ENCODE results near the gene CALML4. TPM values are rescaled to one million over a fixed set of nuclear protein-coding genes. Genes with fewer than 3 reads are reported as not detected.
"Not testable (repeated sequence)": the region's sequence is repeated elsewhere in the genome, so short reads cannot be mapped to it uniquely, and the experiment has no call there.

Gene CALML4
- total and polyA plus RNA-seq, 4 donors: 10.4 to 21.7 (median 14.4) TPM

GRCh38 chr15:68217341-68217740 is 12.2 kb upstream of the CALML4 start:
- Histone ChIP-seq H3K4me3 (no peak overlapping the region), H3K27me3 (ENCODE audit: control insufficient read depth in 3 of 3, insufficient read depth in 3 of 3, low read length in 2 of 3) (no peaks in the 10 kb centered on the region), H3K36me3 (ENCODE audit: control insufficient read depth in 4 of 4, insufficient read depth in 4 of 4, low read length in 4 of 4) (peaks cover 0 to 6% (median 5%) of the 10 kb centered on the region in 4 donors), H3K9ac (ENCODE audit: insufficient read depth in 1 of 2, low read length in 2 of 2) (no peak overlapping the region), H3K9me3 (ENCODE audit: control insufficient read depth in 4 of 4, insufficient read depth in 3 of 4, low read length in 3 of 4) (no peaks in the 10 kb centered on the region), H3K27ac (ENCODE audit: low read depth in 1 of 2, low read length in 1 of 2) (no peak overlapping the region), H3K4me1 (ENCODE audit: control insufficient read depth in 5 of 5, insufficient read depth in 5 of 5, low read length in 5 of 5) (peaks cover 0 to 3% (median 0%) of the 10 kb centered on the region in 5 donors)
- ATAC-seq (ENCODE audit: insufficient read depth, low FRiP score) (no peak), DNase-seq (no peak)
- TF ChIP-seq, protein P1, sequence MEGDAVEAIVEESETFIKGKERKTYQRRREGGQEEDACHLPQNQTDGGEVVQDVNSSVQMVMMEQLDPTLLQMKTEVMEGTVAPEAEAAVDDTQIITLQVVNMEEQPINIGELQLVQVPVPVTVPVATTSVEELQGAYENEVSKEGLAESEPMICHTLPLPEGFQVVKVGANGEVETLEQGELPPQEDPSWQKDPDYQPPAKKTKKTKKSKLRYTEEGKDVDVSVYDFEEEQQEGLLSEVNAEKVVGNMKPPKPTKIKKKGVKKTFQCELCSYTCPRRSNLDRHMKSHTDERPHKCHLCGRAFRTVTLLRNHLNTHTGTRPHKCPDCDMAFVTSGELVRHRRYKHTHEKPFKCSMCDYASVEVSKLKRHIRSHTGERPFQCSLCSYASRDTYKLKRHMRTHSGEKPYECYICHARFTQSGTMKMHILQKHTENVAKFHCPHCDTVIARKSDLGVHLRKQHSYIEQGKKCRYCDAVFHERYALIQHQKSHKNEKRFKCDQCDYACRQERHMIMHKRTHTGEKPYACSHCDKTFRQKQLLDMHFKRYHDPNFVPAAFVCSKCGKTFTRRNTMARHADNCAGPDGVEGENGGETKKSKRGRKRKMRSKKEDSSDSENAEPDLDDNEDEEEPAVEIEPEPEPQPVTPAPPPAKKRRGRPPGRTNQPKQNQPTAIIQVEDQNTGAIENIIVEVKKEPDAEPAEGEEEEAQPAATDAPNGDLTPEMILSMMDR (IDR thresholded peaks at IDR 0.05; ENCODE audit: control extremely low read depth, extremely low read depth): no peak
- 88 to 92% methylated on average over 4 of the region's 4 CpGs for WGBS, 2 donors

DNA sequence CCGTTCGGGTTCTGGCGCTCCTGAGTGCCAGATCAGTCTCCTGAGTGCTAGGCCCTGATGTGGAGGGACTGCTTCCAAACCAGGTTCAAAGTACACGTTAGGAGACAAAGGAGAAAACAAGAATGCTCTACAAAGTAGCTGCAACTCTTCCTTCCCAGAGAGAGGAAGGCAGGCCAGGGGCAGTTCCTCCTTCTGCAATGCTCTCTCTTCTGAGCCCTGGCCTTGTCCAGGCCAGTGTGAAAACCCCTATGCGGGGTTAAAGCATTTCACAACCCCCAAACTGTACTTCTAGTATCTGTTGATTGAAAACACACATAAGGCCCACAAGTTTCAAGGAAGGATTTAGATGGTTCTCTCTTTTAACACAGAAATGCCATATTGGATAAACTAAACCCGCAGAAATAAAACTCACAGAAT is 9.7 kb upstream of the CALML4 start:
- H3K27me3 ChIP-seq (ENCODE audit: control insufficient read depth in 3 of 3, insufficient read depth in 3 of 3, low read length in 2 of 3): no peaks in the 10 kb centered on the region
- no peak overlapping the region for H3K9ac ChIP-seq (ENCODE audit: insufficient read depth in 1 of 2, low read length in 2 of 2)
- no peak for DNase-seq
- H3K9me3 ChIP-seq (ENCODE audit: control insufficient read depth in 4 of 4, insufficient read depth in 3 of 4, low read length in 3 of 4): no peaks in the 10 kb centered on the region
- ATAC-seq (ENCODE audit: insufficient read depth, low FRiP score): no peak
- peaks cover 0 to 6% (median 5%) of the 10 kb centered on the region in 4 donors for H3K36me3 ChIP-seq (ENCODE audit: control insufficient read depth in 4 of 4, insufficient read depth in 4 of 4, low read length in 4 of 4)
- 69 to 76% methylated on average over 6 of the region's 6 CpGs for WGBS, 2 donors
- H3K4me1 ChIP-seq (ENCODE audit: control insufficient read depth in 5 of 5, insufficient read depth in 5 of 5, low read length in 5 of 5): peaks cover 0 to 6% (median 2%) of the 10 kb centered on the region in 5 donors
- TF ChIP-seq, protein P1 (IDR thresholded peaks at IDR 0.05; ENCODE audit: control extremely low read depth, extremely low read depth): no peak
- H3K4me3 ChIP-seq: no peak overlapping the region
- H3K27ac ChIP-seq (ENCODE audit: low read depth in 1 of 2, low read length in 1 of 2): no peak overlapping the region

- 96 to 97% methylated on average over 17 of the region's 17 CpGs for WGBS, 2 donors
Observed at GRCh38 chr15:68213991-68214837, 9.1 kb upstream of the CALML4 start.

GRCh38 chr15:68213491-68213845 is 8.3 kb upstream of the CALML4 start:
- not testable (repeated sequence) for H3K4me1 ChIP-seq (ENCODE audit: control insufficient read depth in 5 of 5, insufficient read depth in 5 of 5, low read length in 5 of 5); DNase-seq; H3K27ac ChIP-seq (ENCODE audit: low read depth in 1 of 2, low read length in 1 of 2); H3K9ac ChIP-seq (ENCODE audit: insufficient read depth in 1 of 2, low read length in 2 of 2); H3K27me3 ChIP-seq (ENCODE audit: control insufficient read depth in 3 of 3, insufficient read depth in 3 of 3, low read length in 2 of 3); H3K9me3 ChIP-seq (ENCODE audit: control insufficient read depth in 4 of 4, insufficient read depth in 3 of 4, low read length in 3 of 4); H3K4me3 ChIP-seq; H3K36me3 ChIP-seq (ENCODE audit: control insufficient read depth in 4 of 4, insufficient read depth in 4 of 4, low read length in 4 of 4); ATAC-seq (ENCODE audit: insufficient read depth, low FRiP score)
- WGBS, 2 donors: 96 to 99% methylated on average over 6 of the region's 6 CpGs

More at GRCh38 chr15:68213991-68214837, 9.1 kb upstream of the CALML4 start:
- DNase-seq (no peak), ATAC-seq (ENCODE audit: insufficient read depth, low FRiP score) (no peak)
- Histone ChIP-seq H3K9me3 (ENCODE audit: control insufficient read depth in 4 of 4, insufficient read depth in 3 of 4, low read length in 3 of 4) (no peaks in the 10 kb centered on the region), H3K27ac (ENCODE audit: low read depth in 1 of 2, low read length in 1 of 2) (no peak overlapping the region), H3K4me1 (ENCODE audit: control insufficient read depth in 5 of 5, insufficient read depth in 5 of 5, low read length in 5 of 5) (peaks cover 0 to 6% (median 2%) of the 10 kb centered on the region in 5 donors), H3K27me3 (ENCODE audit: control insufficient read depth in 3 of 3, insufficient read depth in 3 of 3, low read length in 2 of 3) (no peaks in the 10 kb centered on the region), H3K4me3 (no peak overlapping the region), H3K36me3 (ENCODE audit: control insufficient read depth in 4 of 4, insufficient read depth in 4 of 4, low read length in 4 of 4) (peaks cover 0 to 8% (median 5%) of the 10 kb centered on the region in 4 donors), H3K9ac (ENCODE audit: insufficient read depth in 1 of 2, low read length in 2 of 2) (no peak overlapping the region)
- TF ChIP-seq, protein P1 (IDR thresholded peaks at IDR 0.05; ENCODE audit: control extremely low read depth, extremely low read depth): no peak

Measured in lung (tissue), 12 donors.